ENCODE data around the gene DOCK2. TPM values are rescaled to one million over a fixed set of nuclear protein-coding genes. Genes with fewer than 3 reads are reported as not detected.

The DOCK2 gene
- polyA plus RNA-seq, 1 experiment, result 2.0 TPM

DNA sequence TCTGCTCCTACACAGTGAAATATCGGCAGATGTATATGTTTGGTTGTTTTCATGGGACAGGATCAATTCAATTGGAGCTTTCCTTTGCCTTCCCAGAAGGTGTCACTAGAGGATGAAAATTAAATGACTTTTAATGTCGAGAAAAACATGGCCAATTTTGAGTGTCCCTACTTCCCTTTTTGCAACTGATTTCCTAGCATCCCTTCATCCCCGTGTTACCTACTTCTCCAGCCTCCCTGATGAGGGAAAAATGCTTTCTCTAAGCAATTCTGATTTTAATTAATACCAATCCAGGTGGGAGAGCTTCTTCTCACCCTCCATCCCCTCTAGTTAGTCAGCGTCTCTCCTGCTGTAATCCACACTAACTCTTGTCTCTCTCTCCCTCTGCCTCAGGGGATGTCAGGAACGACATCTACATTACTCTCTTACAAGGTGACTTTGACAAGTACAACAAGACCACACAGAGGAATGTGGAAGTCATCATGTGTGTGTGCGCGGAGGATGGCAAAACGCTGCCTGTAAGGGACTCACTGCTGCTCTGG is 64.9 kb downstream of the DOCK2 start:
- POLR2A ChIA-PET, result no interaction called here
- no peaks in the 10 kb centered on the region for H3K36me3 ChIP-seq (ENCODE audit: control insufficient read depth, insufficient read depth, low read length)
- TF ChIP-seq, protein P1, sequence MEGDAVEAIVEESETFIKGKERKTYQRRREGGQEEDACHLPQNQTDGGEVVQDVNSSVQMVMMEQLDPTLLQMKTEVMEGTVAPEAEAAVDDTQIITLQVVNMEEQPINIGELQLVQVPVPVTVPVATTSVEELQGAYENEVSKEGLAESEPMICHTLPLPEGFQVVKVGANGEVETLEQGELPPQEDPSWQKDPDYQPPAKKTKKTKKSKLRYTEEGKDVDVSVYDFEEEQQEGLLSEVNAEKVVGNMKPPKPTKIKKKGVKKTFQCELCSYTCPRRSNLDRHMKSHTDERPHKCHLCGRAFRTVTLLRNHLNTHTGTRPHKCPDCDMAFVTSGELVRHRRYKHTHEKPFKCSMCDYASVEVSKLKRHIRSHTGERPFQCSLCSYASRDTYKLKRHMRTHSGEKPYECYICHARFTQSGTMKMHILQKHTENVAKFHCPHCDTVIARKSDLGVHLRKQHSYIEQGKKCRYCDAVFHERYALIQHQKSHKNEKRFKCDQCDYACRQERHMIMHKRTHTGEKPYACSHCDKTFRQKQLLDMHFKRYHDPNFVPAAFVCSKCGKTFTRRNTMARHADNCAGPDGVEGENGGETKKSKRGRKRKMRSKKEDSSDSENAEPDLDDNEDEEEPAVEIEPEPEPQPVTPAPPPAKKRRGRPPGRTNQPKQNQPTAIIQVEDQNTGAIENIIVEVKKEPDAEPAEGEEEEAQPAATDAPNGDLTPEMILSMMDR (IDR thresholded peaks at IDR 0.05; ENCODE audit: insufficient read depth, low read depth, low read length), result peak; percentile 62
- H3K4me3 ChIP-seq (ENCODE audit: low read depth, low read length), result no peak overlapping the region
- DNase-seq (ENCODE audit: low read depth), result no peak
- CTCF ChIA-PET, result interaction anchor here (0.6 to 4.9 kb wide), 23 partner anchors 9 to 482 kb away, joined by 3 to 34 read pairs (median 3); no protein-coding TSS in a partner anchor
- H3K27me3 ChIP-seq (ENCODE audit: control insufficient read depth, insufficient read depth, low read length), result no peaks in the 10 kb centered on the region

DNA sequence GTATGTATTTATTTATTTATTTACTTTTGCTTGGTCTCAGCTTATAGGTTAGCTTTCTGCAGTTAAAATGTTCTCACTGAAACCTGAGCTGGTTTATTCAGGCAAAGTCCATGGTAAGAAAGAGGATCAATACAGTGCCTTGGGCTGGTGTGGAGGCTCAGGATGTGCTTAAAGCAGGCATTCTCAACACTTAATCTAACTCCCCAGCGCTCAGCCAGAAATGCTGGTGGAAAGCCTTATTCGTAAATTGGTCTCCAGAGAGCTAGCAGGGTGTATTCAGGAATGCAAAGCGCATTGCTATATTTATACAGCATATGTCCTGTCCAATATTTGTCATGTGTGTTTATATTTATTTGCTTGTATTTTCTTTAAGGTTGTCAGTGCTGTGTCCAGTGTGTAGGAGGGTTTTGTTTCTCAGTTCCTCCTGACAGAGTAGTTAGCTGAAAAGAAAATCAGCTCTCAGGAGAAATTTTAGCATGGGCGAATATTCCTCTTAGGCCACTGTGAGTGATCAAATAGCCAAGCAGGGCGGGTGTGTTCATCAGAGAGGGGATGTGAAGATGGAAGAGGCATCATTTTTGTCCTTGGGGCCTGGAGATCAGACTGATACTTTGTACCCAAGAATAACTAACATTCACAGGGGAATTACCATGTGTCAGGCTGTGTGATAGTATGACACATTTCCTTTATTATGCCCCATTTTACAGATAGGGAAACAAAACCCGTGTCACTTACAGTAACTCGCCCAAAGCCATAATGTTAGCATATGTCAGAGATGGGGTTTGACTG is 65.8 kb downstream of the DOCK2 start:
- TF ChIP-seq, protein P1 (IDR thresholded peaks at IDR 0.05; ENCODE audit: insufficient read depth, low read depth, low read length), result no peak
- DNase-seq (ENCODE audit: low read depth), result no peak
- no peak overlapping the region for H3K4me3 ChIP-seq (ENCODE audit: low read depth, low read length)
- H3K36me3 ChIP-seq (ENCODE audit: control insufficient read depth, insufficient read depth, low read length), result no peaks in the 10 kb centered on the region
- ChIA-PET POLR2A (no interaction called here), CTCF (interaction anchor here (0.6 to 4.9 kb wide), 13 partner anchors 8 to 481 kb away, joined by 3 to 34 read pairs (median 4); no protein-coding TSS in a partner anchor)
- H3K27me3 ChIP-seq (ENCODE audit: control insufficient read depth, insufficient read depth, low read length), result no peaks in the 10 kb centered on the region

DNA sequence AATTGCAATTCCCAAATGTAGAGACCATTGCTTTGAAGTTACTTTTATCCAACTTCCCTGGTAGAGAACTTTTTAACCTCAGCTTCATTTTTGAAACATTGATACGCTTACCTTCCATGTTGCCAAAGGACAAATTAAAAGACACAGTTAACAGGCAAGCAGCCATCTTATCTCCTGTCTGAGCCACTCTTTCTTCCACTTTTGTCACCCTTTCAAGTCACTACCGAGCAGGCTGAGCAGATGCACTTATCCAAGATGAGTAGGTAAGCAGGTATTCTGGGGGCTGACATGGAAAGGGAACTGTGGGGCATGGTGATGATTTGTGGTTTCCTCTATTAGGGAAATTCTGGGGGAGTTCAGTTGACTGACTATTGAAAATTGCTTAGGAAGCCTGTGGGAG is 66.7 kb downstream of the DOCK2 start:
- Histone ChIP-seq H3K27me3 (ENCODE audit: control insufficient read depth, insufficient read depth, low read length) (no peaks in the 10 kb centered on the region), H3K4me3 (ENCODE audit: low read depth, low read length) (no peak overlapping the region), H3K36me3 (ENCODE audit: control insufficient read depth, insufficient read depth, low read length) (no peaks in the 10 kb centered on the region)
- no peak for DNase-seq (ENCODE audit: low read depth)
- TF ChIP-seq, protein P1 (IDR thresholded peaks at IDR 0.05; ENCODE audit: insufficient read depth, low read depth, low read length), result no peak
- ChIA-PET POLR2A (no interaction called here), CTCF (interaction anchor here (1.3 to 4.9 kb wide), 3 partner anchors 24 to 367 kb away, joined by 4 to 38 read pairs (median 34); partner anchors contain the start of gene INSYN2B)

DNA sequence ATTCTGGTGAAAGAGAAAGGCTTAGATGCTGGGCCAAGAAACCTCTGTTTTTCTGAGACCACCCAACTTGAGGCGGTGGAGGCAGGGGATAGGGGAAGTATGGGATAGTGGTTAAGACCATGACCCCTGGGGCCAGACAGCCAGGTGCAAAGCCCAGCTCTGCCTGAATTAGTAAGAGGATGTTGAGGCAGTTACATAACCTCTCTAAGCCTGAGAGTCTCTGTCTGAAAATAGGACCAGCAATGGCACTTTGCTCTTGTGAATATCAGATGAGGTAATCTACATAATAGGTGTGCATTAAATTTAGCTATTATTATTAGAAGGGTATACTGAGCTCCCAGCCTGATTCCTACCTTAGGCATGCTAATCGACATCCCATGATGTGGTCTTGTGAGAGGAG is 68.2 kb downstream of the DOCK2 start:
- TF ChIP-seq, protein P1 (IDR thresholded peaks at IDR 0.05; ENCODE audit: insufficient read depth, low read depth, low read length), result no peak
- no peak for DNase-seq (ENCODE audit: low read depth)
- ChIA-PET POLR2A (no interaction called here), CTCF (interaction anchor here (1.4 to 4.2 kb wide), 2 partner anchors 275 to 365 kb away, joined by 4 to 38 read pairs; partner anchors contain the start of gene INSYN2B)
- Histone ChIP-seq H3K27me3 (ENCODE audit: control insufficient read depth, insufficient read depth, low read length) (no peaks in the 10 kb centered on the region), H3K36me3 (ENCODE audit: control insufficient read depth, insufficient read depth, low read length) (no peaks in the 10 kb centered on the region), H3K4me3 (ENCODE audit: low read depth, low read length) (no peak overlapping the region)

DNA sequence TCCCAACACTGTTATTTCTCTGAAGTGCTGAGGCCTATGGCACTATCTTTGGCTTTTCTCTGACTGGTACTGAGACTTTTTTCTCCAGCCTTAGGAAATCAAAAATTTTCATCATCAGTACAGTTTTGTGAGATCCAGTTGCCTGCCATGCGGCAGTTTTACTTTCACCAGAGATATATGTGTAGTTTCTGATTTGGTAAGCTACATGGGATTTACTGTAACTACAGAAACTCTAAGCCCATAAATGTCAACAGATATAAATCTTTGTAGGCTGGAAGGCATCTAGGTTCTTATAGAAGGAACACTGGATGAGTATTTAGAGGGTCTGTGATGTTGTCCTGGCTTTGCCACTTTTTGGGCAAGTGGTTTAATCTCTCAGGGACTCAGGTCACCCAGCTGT is 69.0 kb downstream of the DOCK2 start:
- Histone ChIP-seq H3K36me3 (ENCODE audit: control insufficient read depth, insufficient read depth, low read length) (no peaks in the 10 kb centered on the region), H3K4me3 (ENCODE audit: low read depth, low read length) (no peak overlapping the region), H3K27me3 (ENCODE audit: control insufficient read depth, insufficient read depth, low read length) (no peaks in the 10 kb centered on the region)
- DNase-seq (ENCODE audit: low read depth), result no peak
- POLR2A ChIA-PET, result no interaction called here
- TF ChIP-seq, protein P1 (IDR thresholded peaks at IDR 0.05; ENCODE audit: insufficient read depth, low read depth, low read length), result no peak
- CTCF ChIA-PET, result interaction anchor here (0.6 to 4.2 kb wide), 7 partner anchors 37 to 478 kb away, joined by 3 to 38 read pairs (median 3); partner anchors contain the start of gene INSYN2B
